Rectal smooth muscle tissue (tissue), 1 donor: ENCODE measurements around the gene PARVB.

ENCODE experiments used
- H3K27ac ChIP-seq: one replicate; pipeline ENCODE4 v1.7.0; 2013; ENCODE audit warnings: low read depth, low read length, inconsistent platforms
- H3K27me3 ChIP-seq: one replicate; pipeline ENCODE4 v1.7.0; 2013; ENCODE audit warnings: low read length; ENCODE audit not compliant: control insufficient read depth, insufficient read depth
- H3K36me3 ChIP-seq: one replicate; pipeline ENCODE4 v1.7.0; 2013; ENCODE audit warnings: low read length; ENCODE audit not compliant: control insufficient read depth, insufficient read depth
- H3K4me1 ChIP-seq: one replicate; pipeline ENCODE4 v1.7.0; 2013; ENCODE audit warnings: low read length; ENCODE audit not compliant: control insufficient read depth, insufficient read depth
- H3K4me3 ChIP-seq: one replicate; pipeline ENCODE4 v1.7.0; 2013; ENCODE audit warnings: low read length
- H3K9ac ChIP-seq: one replicate; pipeline ENCODE4 v1.7.0; 2013; ENCODE audit warnings: low read length

The PARVB gene

GRCh38 chr22:44023404-44024287 lies 456 bp upstream of the PARVB start:
- peaks cover 4% of the 10 kb centered on the region for H3K4me1 ChIP-seq
- H3K36me3 ChIP-seq = no peaks in the 10 kb centered on the region
- H3K9ac ChIP-seq = peak overlapping the region; percentile 73
- no peaks in the 10 kb centered on the region for H3K27me3 ChIP-seq
- peak overlapping the region; percentile 53 for H3K27ac ChIP-seq
- peak overlapping the region; percentile 63 for H3K4me3 ChIP-seq

GRCh38 chr22:44025171-44026065 lies 1.3 kb downstream of the PARVB start:
- Histone ChIP-seq H3K36me3 (no peaks in the 10 kb centered on the region), H3K27ac (peak overlapping the region; percentile 40), H3K9ac (peak overlapping the region; percentile 10)

GRCh38 chr22:44026066-44026629 lies 2.0 kb downstream of the PARVB start:
- Histone ChIP-seq H3K36me3 (no peaks in the 10 kb centered on the region), H3K27ac (peak overlapping the region; percentile 50), H3K27me3 (no peaks in the 10 kb centered on the region), H3K4me3 (peak overlapping the region; percentile 15), H3K4me1 (peaks cover 4% of the 10 kb centered on the region), H3K9ac (no peak overlapping the region)

More at GRCh38 chr22:44025171-44026065, 1.3 kb downstream of the PARVB start:
- Histone ChIP-seq H3K4me3 (peak overlapping the region; percentile 58), H3K27me3 (no peaks in the 10 kb centered on the region), H3K4me1 (peaks cover 4% of the 10 kb centered on the region)

- Histone ChIP-seq H3K27ac (peak overlapping the region; percentile 50), H3K9ac (no peak overlapping the region), H3K4me1 (peaks cover 4% of the 10 kb centered on the region)
Measured at GRCh38 chr22:44026630-44027511, 2.8 kb downstream of the PARVB start.

GRCh38 chr22:44028091-44028490 lies 4.0 kb downstream of the PARVB start:
- no peak overlapping the region for H3K9ac ChIP-seq
- H3K36me3 ChIP-seq = peaks cover 4% of the 10 kb centered on the region
- H3K27ac ChIP-seq = no peak overlapping the region
- peaks cover 4% of the 10 kb centered on the region for H3K4me1 ChIP-seq
- no peak overlapping the region for H3K4me3 ChIP-seq
- H3K27me3 ChIP-seq = no peaks in the 10 kb centered on the region

More at GRCh38 chr22:44026630-44027511, 2.8 kb downstream of the PARVB start:
- Histone ChIP-seq H3K36me3 (no peaks in the 10 kb centered on the region), H3K4me3 (peak overlapping the region; percentile 48), H3K27me3 (no peaks in the 10 kb centered on the region)

- no peaks in the 10 kb centered on the region for H3K27me3 ChIP-seq
- H3K4me3 ChIP-seq = no peak overlapping the region
- no peaks in the 10 kb centered on the region for H3K4me1 ChIP-seq
- no peak overlapping the region for H3K27ac ChIP-seq
- H3K36me3 ChIP-seq = peaks cover 4% of the 10 kb centered on the region
- no peak overlapping the region for H3K9ac ChIP-seq
Measured at GRCh38 chr22:44029069-44029468, 5.0 kb downstream of the PARVB start.

GRCh38 chr22:44030051-44030701 lies 6.1 kb downstream of the PARVB start:
- Histone ChIP-seq H3K36me3 (peaks cover 4% of the 10 kb centered on the region), H3K27me3 (no peaks in the 10 kb centered on the region), H3K4me3 (no peak overlapping the region), H3K9ac (no peak overlapping the region), H3K4me1 (no peaks in the 10 kb centered on the region), H3K27ac (no peak overlapping the region)

GRCh38 chr22:44030702-44031082 lies 6.6 kb downstream of the PARVB start:
- H3K27ac ChIP-seq = no peak overlapping the region
- no peaks in the 10 kb centered on the region for H3K27me3 ChIP-seq
- H3K9ac ChIP-seq = no peak overlapping the region
- H3K36me3 ChIP-seq = peaks cover 4% of the 10 kb centered on the region
- H3K4me1 ChIP-seq = no peaks in the 10 kb centered on the region
- H3K4me3 ChIP-seq = no peak overlapping the region

- no peak overlapping the region for H3K9ac ChIP-seq
- H3K27ac ChIP-seq = no peak overlapping the region
- peaks cover 4% of the 10 kb centered on the region for H3K36me3 ChIP-seq
- no peak overlapping the region for H3K4me3 ChIP-seq
- no peaks in the 10 kb centered on the region for H3K27me3 ChIP-seq
- H3K4me1 ChIP-seq = no peaks in the 10 kb centered on the region
Measured at GRCh38 chr22:44031158-44031952, 7.3 kb downstream of the PARVB start.

- Histone ChIP-seq H3K9ac (no peak overlapping the region), H3K36me3 (peaks cover 4% of the 10 kb centered on the region), H3K27ac (no peak overlapping the region), H3K27me3 (no peaks in the 10 kb centered on the region), H3K4me3 (no peak overlapping the region), H3K4me1 (no peaks in the 10 kb centered on the region)
Measured at GRCh38 chr22:44032126-44032730, 8.1 kb downstream of the PARVB start.
